GM10248 (cell line): ENCODE results near the gene LRPAP1.

Experiments
- CTCF ChIA-PET: fragments of 300-600 bp; sonication (Branson Sonifier 250); formaldehyde crosslinking; extraction: SDS; loops from one replicate; lab custom pipeline; 2021; ENCODE audit warnings: antibody characterized with exemption; lab: Yijun Ruan, JAX
- POLR2A ChIA-PET: fragments of 350-650 bp; sonication (Branson Sonifier 250); formaldehyde crosslinking; extraction: SDS; loops from one replicate; lab custom pipeline; 2020; ENCODE audit warnings: antibody characterized with exemption; lab: Yijun Ruan, JAX
- DNase-seq: peaks from one replicate; pipeline ENCODE4 v3.0.0; 2012; ENCODE audit errors: extremely low spot score
- CTCF ChIP-seq: IDR thresholded peaks from 2 replicates; pipeline ENCODE4 v1.5.1; 2012; ENCODE audit warnings: mild to moderate bottlenecking, low read depth; ENCODE audit errors: extremely low read depth, missing control alignments, control extremely low read depth

LRPAP1 gene

GRCh38 chr4:3470244-3471097 lies 61.8 kb downstream of the LRPAP1 start:
- POLR2A ChIA-PET, result no interaction called here
- CTCF ChIA-PET, result interaction anchor here (3.7 kb wide), 1 partner anchor 10 kb away, joined by 41 read pairs; no protein-coding TSS in a partner anchor
- no peak for DNase-seq
- no peak for TF ChIP-seq CTCF

- POLR2A ChIA-PET, result no interaction called here
- CTCF ChIA-PET, result interaction anchor here (3.7 kb wide), 1 partner anchor 11 kb away, joined by 41 read pairs; no protein-coding TSS in a partner anchor
- no peak for DNase-seq
- TF ChIP-seq CTCF, result no peak
Observed at GRCh38 chr4:3469386-3470243, 62.6 kb downstream of the LRPAP1 start.

GRCh38 chr4:3468804-3469203 lies 63.4 kb downstream of the LRPAP1 start:
- no peak for TF ChIP-seq CTCF
- ChIA-PET POLR2A (no interaction called here), CTCF (no interaction called here)
- DNase-seq, result no peak

GRCh38 chr4:3468154-3468553 lies 64.1 kb downstream of the LRPAP1 start:
- ChIA-PET CTCF (interaction anchor here (1.1 kb wide), 1 partner anchor 12 kb away, joined by 5 read pairs; no protein-coding TSS in a partner anchor), POLR2A (no interaction called here)
- no peak for DNase-seq
- TF ChIP-seq CTCF, result no peak

GRCh38 chr4:3467601-3468031 lies 64.6 kb downstream of the LRPAP1 start:
- no peak for TF ChIP-seq CTCF
- DNase-seq, result no peak
- CTCF ChIA-PET, result interaction anchor here (1.1 kb wide), 1 partner anchor 13 kb away, joined by 5 read pairs; no protein-coding TSS in a partner anchor
- POLR2A ChIA-PET, result no interaction called here

- CTCF ChIA-PET, result interaction anchor here (1.1 to 1.3 kb wide), 2 partner anchors 13 to 14 kb away, joined by 5 to 7 read pairs; no protein-coding TSS in a partner anchor
- POLR2A ChIA-PET, result no interaction called here
- no peak for TF ChIP-seq CTCF
- DNase-seq, result no peak
Observed at GRCh38 chr4:3466691-3467600, 65.3 kb downstream of the LRPAP1 start.
